Measurements from ENCODE around the gene SETD1A.

DNA sequence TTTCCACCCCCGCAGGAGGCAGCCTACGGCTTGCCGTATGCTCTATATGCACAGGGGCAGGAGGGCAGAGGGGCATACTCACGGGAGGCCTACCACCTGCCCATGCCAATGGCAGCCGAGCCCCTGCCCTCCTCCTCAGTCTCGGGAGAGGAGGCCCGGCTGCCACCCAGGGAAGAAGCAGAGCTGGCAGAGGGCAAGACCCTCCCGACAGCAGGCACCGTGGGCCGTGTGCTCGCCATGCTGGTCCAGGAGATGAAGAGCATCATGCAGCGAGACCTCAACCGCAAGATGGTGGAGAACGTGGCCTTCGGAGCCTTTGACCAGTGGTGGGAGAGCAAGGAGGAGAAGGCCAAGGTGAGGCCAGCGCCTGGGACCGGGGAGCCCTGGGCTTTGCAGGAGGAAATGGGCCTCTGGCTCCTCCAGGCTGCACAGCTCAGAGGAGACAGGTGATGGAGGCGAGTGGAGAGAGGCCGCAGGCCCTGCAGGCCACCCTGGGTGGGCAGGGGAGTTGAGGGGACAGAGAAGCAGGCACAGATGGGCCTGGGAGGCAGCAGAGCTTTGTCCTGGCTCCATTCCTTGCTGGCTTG lies 8.6 kb downstream of the SETD1A start:
- TF ChIP-seq TAF1 (IDR thresholded peaks at IDR 0.05; ENCODE audit: low read depth, low read length) (no peak), POLR2A (IDR thresholded peaks at IDR 0.05; ENCODE audit: low read depth, low read length) (peak; percentile 49; the same call in 1 of the 2 replicates), SPI1 (IDR thresholded peaks at IDR 0.05; ENCODE audit: low read depth, low read length) (no peak), POLR2AphosphoS5 (IDR thresholded peaks at IDR 0.05; ENCODE audit: low read depth, low read length) (no peak; the same call in 1 of the 2 replicates)
